HCT116 (cell line): Measurements from ENCODE around the gene TRPM4.

Source experiments
- CTCF ChIP-seq, 3 experiments: fragments of 200-600 bp in 1 of 3; sonication (generic) in 1 of 3; IDR thresholded peaks in 2 of 3; conservative IDR thresholded peaks in 1 of 3; 2 replicates each; pipeline ENCODE4 v1.5.1; 2012 to 2017; ENCODE audit warnings: low read depth in 2 of 3, low read length in 2 of 3, antibody characterized with exemption in 1 of 3, borderline replicate concordance in 1 of 3, control low read depth in 1 of 3, mild to moderate bottlenecking in 1 of 3, mixed read lengths in 1 of 3, mixed run types in 1 of 3, moderate library complexity in 1 of 3; ENCODE audit not compliant: insufficient read depth in 1 of 3
- EZH2phosphoT487 ChIP-seq: fragments of 200-600 bp; IDR thresholded peaks from 2 replicates; pipeline ENCODE4 v1.6.1; 2018; ENCODE audit warnings: antibody characterized with exemption, borderline replicate concordance
- POLR2A ChIP-seq: IDR thresholded peaks from 2 replicates; pipeline ENCODE4 v1.7.0; 2011; ENCODE audit warnings: borderline replicate concordance; ENCODE audit not compliant: insufficient read depth, insufficient read length; ENCODE audit errors: extremely low read depth
- SRF ChIP-seq: IDR thresholded peaks from 2 replicates; pipeline ENCODE4 v1.6.1; 2012; ENCODE audit warnings: low read depth

- TF ChIP-seq POLR2A (no peak), EZH2phosphoT487 (no peak), SRF (no peak), CTCF (IDR thresholded peaks at IDR 0.05 in 2 of 3, conservative IDR thresholded peaks at IDR 0.05 in 1 of 3; ENCODE audit: borderline replicate concordance in 1 of 3, insufficient read depth in 1 of 3, low read depth in 2 of 3, low read length in 2 of 3) (no peak)
Measured at GRCh38 chr19:49141352-49141751, 16.2 kb upstream of the TRPM4 start.
